Loucy (cell line): Measurements from ENCODE around the gene VSIG8.

Experiments used
- H2AFZ ChIP-seq: fragments of 200-600 bp; sonication (generic); 2 replicates; pipeline ENCODE4 v1.6.0; 2016; ENCODE audit warnings: antibody characterized with exemption, mild to moderate bottlenecking, low read length, moderate library complexity
- H3F3A ChIP-seq: fragments of 200-600 bp; 2 replicates; pipeline ENCODE4 v1.6.0; 2016; ENCODE audit warnings: antibody characterized with exemption, low read depth, mild to moderate bottlenecking
- H3K27me3 ChIP-seq: fragments of 200-600 bp; sonication (generic); 2 replicates; pipeline ENCODE4 v1.6.1; 2014; ENCODE audit warnings: low read length, mild to moderate bottlenecking; ENCODE audit not compliant: insufficient read depth, poor library complexity, severe bottlenecking
- H3K36me3 ChIP-seq: fragments of 200-600 bp; sonication (generic); 2 replicates; pipeline ENCODE4 v1.6.1; 2016; ENCODE audit warnings: low read length; ENCODE audit not compliant: insufficient read depth
- H3K4me1 ChIP-seq: fragments of 200-600 bp; sonication (generic); 2 replicates; pipeline ENCODE4 v1.5.1; 2014; ENCODE audit warnings: low read length, mild to moderate bottlenecking; ENCODE audit not compliant: insufficient read depth, poor library complexity, severe bottlenecking
- H3K4me2 ChIP-seq: fragments of 200-600 bp; sonication (generic); 2 replicates; pipeline ENCODE4 v1.6.0; 2014; ENCODE audit warnings: antibody characterized with exemption, low read length, low read depth, mild to moderate bottlenecking; ENCODE audit not compliant: poor library complexity, severe bottlenecking
- H3K4me3 ChIP-seq: fragments of 200-600 bp; sonication (generic); 2 replicates; pipeline ENCODE4 v1.5.1; 2014; ENCODE audit warnings: low read length, mild to moderate bottlenecking, mixed read lengths; ENCODE audit not compliant: poor library complexity, severe bottlenecking
- H3K79me2 ChIP-seq: fragments of 200-600 bp; sonication (generic); 2 replicates; pipeline ENCODE4 v1.6.1; 2014; ENCODE audit warnings: low read length; ENCODE audit not compliant: insufficient read depth
- H3K9ac ChIP-seq: fragments of 200-600 bp; sonication (generic); 2 replicates; pipeline ENCODE4 v1.6.0; 2014; ENCODE audit warnings: mild to moderate bottlenecking, low read depth, low read length, moderate library complexity; ENCODE audit not compliant: poor library complexity, severe bottlenecking
- H3K9me2 ChIP-seq: fragments of 200-600 bp; sonication (generic); replicated peaks from 2 replicates; pipeline ENCODE4 v1.6.1; 2016; ENCODE audit warnings: low read depth, low read length, mixed read lengths
- H3K9me3 ChIP-seq: fragments of 200-600 bp; sonication (generic); 2 replicates; pipeline ENCODE4 v1.6.1; 2014; ENCODE audit warnings: mild to moderate bottlenecking, antibody characterized with exemption, low read length, low read depth; ENCODE audit not compliant: insufficient read depth
- H4K20me1 ChIP-seq: fragments of 200-600 bp; sonication (generic); 2 replicates; pipeline ENCODE4 v1.6.0; 2014; ENCODE audit warnings: antibody characterized with exemption, low read length, mild to moderate bottlenecking; ENCODE audit not compliant: insufficient read depth, poor library complexity, severe bottlenecking
- CTCF ChIP-seq: fragments of 200-600 bp; sonication (generic); conservative IDR thresholded peaks from 2 replicates; pipeline ENCODE4 v1.5.1; 2014; ENCODE audit warnings: mild to moderate bottlenecking, antibody characterized with exemption, low read length
- EZH2phosphoT487 ChIP-seq: fragments of 200-600 bp; IDR thresholded peaks from 2 replicates; pipeline ENCODE4 v1.6.1; 2018; ENCODE audit warnings: antibody characterized with exemption, mild to moderate bottlenecking, moderate library complexity, borderline replicate concordance

The VSIG8 gene

GRCh38 chr1:159896546-159896930 lies 34.1 kb upstream of the VSIG8 start:
- H3K27me3 ChIP-seq, result no peaks in the 10 kb centered on the region
- H3K79me2 ChIP-seq, result no peaks in the 10 kb centered on the region
- no peak overlapping the region for H3K9ac ChIP-seq
- TF ChIP-seq EZH2phosphoT487 (no peak), CTCF (no peak)
- H3K36me3 ChIP-seq, result no peaks in the 10 kb centered on the region
- no peak overlapping the region for H2AFZ ChIP-seq
- H3K4me1 ChIP-seq, result peaks cover 17% of the 10 kb centered on the region
- H4K20me1 ChIP-seq, result no peaks in the 10 kb centered on the region
- H3K9me3 ChIP-seq, result no peaks in the 10 kb centered on the region
- H3F3A ChIP-seq, result no peaks in the 10 kb centered on the region
- no peak overlapping the region for H3K4me3 ChIP-seq
- H3K4me2 ChIP-seq, result no peak overlapping the region
- no peaks in the 10 kb centered on the region for H3K9me2 ChIP-seq

GRCh38 chr1:159895836-159896545 lies 33.5 kb upstream of the VSIG8 start:
- H3K9me2 ChIP-seq, result no peaks in the 10 kb centered on the region
- H2AFZ ChIP-seq, result no peak overlapping the region
- no peak overlapping the region for H3K9ac ChIP-seq
- no peaks in the 10 kb centered on the region for H3K27me3 ChIP-seq
- H3F3A ChIP-seq, result no peaks in the 10 kb centered on the region
- H3K4me3 ChIP-seq, result no peak overlapping the region
- no peak overlapping the region for H3K4me2 ChIP-seq
- TF ChIP-seq EZH2phosphoT487, result no peak
- no peak for TF ChIP-seq CTCF
- peaks cover 1% of the 10 kb centered on the region; the same call in 1 of the 2 replicates for H3K79me2 ChIP-seq
- peaks cover 20% of the 10 kb centered on the region for H3K4me1 ChIP-seq
- no peaks in the 10 kb centered on the region for H3K36me3 ChIP-seq
- H4K20me1 ChIP-seq, result no peaks in the 10 kb centered on the region
- no peaks in the 10 kb centered on the region for H3K9me3 ChIP-seq

GRCh38 chr1:159895286-159895685 lies 32.8 kb upstream of the VSIG8 start:
- Histone ChIP-seq H4K20me1 (no peaks in the 10 kb centered on the region), H3K9ac (no peak overlapping the region), H3K9me2 (no peaks in the 10 kb centered on the region), H3F3A (no peaks in the 10 kb centered on the region), H3K4me2 (no peak overlapping the region), H3K36me3 (no peaks in the 10 kb centered on the region), H3K4me1 (peaks cover 22% of the 10 kb centered on the region), H3K9me3 (no peaks in the 10 kb centered on the region), H3K4me3 (no peak overlapping the region), H3K79me2 (peaks cover 3% of the 10 kb centered on the region; the same call in 1 of the 2 replicates), H3K27me3 (no peaks in the 10 kb centered on the region), H2AFZ (no peak overlapping the region)
- TF ChIP-seq CTCF (no peak), EZH2phosphoT487 (no peak)
